HepG2 (cell line): ENCODE measurements around the gene C14orf93. TPM values are rescaled to one million over a fixed set of nuclear protein-coding genes. Genes with fewer than 3 reads are reported as not detected.

Experiments
- ETV5 ChIP-seq: IDR thresholded peaks from 2 replicates; pipeline ENCODE4 v1.6.1; 2018; ENCODE audit warnings: missing biosample characterization, missing genetic modification reagents, inconsistent platforms, borderline replicate concordance
- FOXM1 ChIP-seq: sonication (generic); formaldehyde crosslinking; IDR thresholded peaks from 2 replicates; pipeline ENCODE4 v1.5.0; 2020; ENCODE audit warnings: missing genetic modification reagents
- HBP1 ChIP-seq: IDR thresholded peaks from 2 replicates; pipeline ENCODE4 v1.6.1; 2016; ENCODE audit warnings: low read depth, control low read depth
- HNF1B ChIP-seq: sonication (generic); formaldehyde crosslinking; IDR thresholded peaks from 2 replicates; pipeline ENCODE4 v1.5.1; 2020; ENCODE audit warnings: mild to moderate bottlenecking, moderate library complexity, missing genetic modification reagents
- KMT2B ChIP-seq: IDR thresholded peaks from 2 replicates; pipeline ENCODE4 v1.6.1; 2016; ENCODE audit warnings: missing genetic modification reagents, missing compliant biosample characterization
- LCORL ChIP-seq, 2 experiments: fragments of 450-650 bp in 1 of 2; sonication (generic) in 1 of 2; formaldehyde crosslinking in 1 of 2; IDR thresholded peaks; 2 replicates each; pipeline versions ENCODE4 v1.5.0 to v1.6.1; 2017 to 2020; ENCODE audit warnings: antibody characterized with exemption in 1 of 2, missing genetic modification reagents in 1 of 2
- MAX ChIP-seq: IDR thresholded peaks from 2 replicates; pipeline ENCODE4 v1.6.1; 2012; ENCODE audit warnings: inconsistent platforms
- NR1H2 ChIP-seq: sonication (generic); formaldehyde crosslinking; IDR thresholded peaks from 2 replicates; pipeline ENCODE4 v1.8.1; 2022; ENCODE audit warnings: low read depth, missing genetic modification reagents, borderline replicate concordance
- RARA ChIP-seq: IDR thresholded peaks from 2 replicates; pipeline ENCODE4 v1.6.1; 2016; ENCODE audit warnings: missing genetic modification reagents, missing compliant biosample characterization
- RFX1 ChIP-seq: fragments of 450-650 bp; IDR thresholded peaks from 2 replicates; pipeline ENCODE4 v1.6.1; 2017
- RFX3 ChIP-seq: IDR thresholded peaks from 2 replicates; pipeline ENCODE4 v1.6.1; 2016; ENCODE audit warnings: missing biosample characterization, missing genetic modification reagents
- SOX5 ChIP-seq: IDR thresholded peaks from 2 replicates; pipeline ENCODE4 v1.6.1; 2016; ENCODE audit warnings: borderline replicate concordance
- SP1 ChIP-seq, 2 experiments: fragments of 450-650 bp in 1 of 2; sonication (generic) in 1 of 2; formaldehyde crosslinking in 1 of 2; IDR thresholded peaks; 2 replicates each; pipeline versions ENCODE4 v1.4.0 to v1.6.1; 2016 to 2020; ENCODE audit warnings: missing genetic modification reagents in 1 of 2
- TARDBP ChIP-seq: sonication (generic); formaldehyde crosslinking; IDR thresholded peaks from 2 replicates; pipeline ENCODE4 v1.8.0; 2022; ENCODE audit warnings: mild to moderate bottlenecking, missing genetic modification reagents
- THAP8 ChIP-seq: sonication (generic); formaldehyde crosslinking; IDR thresholded peaks from 2 replicates; pipeline ENCODE4 v1.5.1; 2020; ENCODE audit warnings: missing genetic modification reagents, mild to moderate bottlenecking, borderline replicate concordance
- TSC22D2 ChIP-seq: sonication (generic); formaldehyde crosslinking; IDR thresholded peaks from 2 replicates; pipeline ENCODE4 v1.5.1; 2020; ENCODE audit warnings: missing genetic modification reagents, mild to moderate bottlenecking, borderline replicate concordance
- U2AF1 ChIP-seq: fragments of 200-400 bp; formaldehyde crosslinking; optimal IDR thresholded peaks from 2 replicates; pipeline ENCODE3; 2017; ENCODE audit warnings: mild to moderate bottlenecking, low read depth, low read length
- ZBTB7A ChIP-seq: sonication (generic); formaldehyde crosslinking; IDR thresholded peaks from 2 replicates; pipeline ENCODE4 v1.8.0; 2022; ENCODE audit warnings: mild to moderate bottlenecking, missing genetic modification reagents
- ZBTB7B ChIP-seq: sonication (generic); formaldehyde crosslinking; IDR thresholded peaks from 2 replicates; pipeline ENCODE4 v1.4.0; 2020; ENCODE audit warnings: missing genetic modification reagents
- ZNF235 ChIP-seq: sonication (generic); formaldehyde crosslinking; IDR thresholded peaks from 2 replicates; pipeline ENCODE4 v1.8.1; 2023; ENCODE audit warnings: mild to moderate bottlenecking, missing genetic modification reagents, borderline replicate concordance
- ZNF260 ChIP-seq: sonication (generic); formaldehyde crosslinking; IDR thresholded peaks from 2 replicates; pipeline ENCODE4 v1.4.0; 2020; ENCODE audit warnings: missing genetic modification reagents, low read depth, mild to moderate bottlenecking, borderline replicate concordance
- ZNF33A ChIP-seq: sonication (generic); formaldehyde crosslinking; IDR thresholded peaks from 2 replicates; pipeline ENCODE4 v1.5.1; 2020; ENCODE audit warnings: missing genetic modification reagents, mild to moderate bottlenecking, moderate library complexity, borderline replicate concordance
- ZNF687 ChIP-seq: sonication (generic); formaldehyde crosslinking; IDR thresholded peaks from 2 replicates; pipeline ENCODE4 v1.5.1; 2020; ENCODE audit warnings: mild to moderate bottlenecking, missing genetic modification reagents, moderate library complexity
- ZNF781 ChIP-seq: sonication (generic); formaldehyde crosslinking; IDR thresholded peaks from 2 replicates; pipeline ENCODE4 v1.5.1; 2020; ENCODE audit warnings: borderline replicate concordance, mild to moderate bottlenecking, missing genetic modification reagents; ENCODE audit errors: not compliant biosample characterization
- polyA plus RNA-seq, 8 experiments: library from polyadenylated mRNA; depleted of rRNA in 3 of 8; stranded (reverse) in 7 of 8; unstranded in 1 of 8; fragments of >200 nt; fragmentation: Illumina TruSeq in 4 of 8; extraction: Trizol in 4 of 8; gene quantifications; 2 replicates each; pipeline versions ENCODE4 v1.2.1 to v1.2.3, GENCODE V29; 2011 to 2016; ENCODE audit warnings: low read depth in 4 of 8, missing spikeins in 1 of 8, mixed read lengths in 1 of 8; ENCODE audit not compliant: insufficient read depth in 1 of 8
- total RNA-seq, 5 experiments: library from RNA; depleted of rRNA; stranded (reverse); fragments of >200 nt; fragmentation: Illumina TruSeq; extraction: Trizol; gene quantifications; 2 replicates each; pipeline ENCODE4 v1.2.3, GENCODE V29; 2016; ENCODE audit warnings: low read depth in 1 of 5

Gene C14orf93
- total and polyA plus RNA-seq, 2 of the 13 experiments (the other 11 are each of a cell fraction or from before 2014, with no cell fraction given) = 11.4 to 22.5 TPM

- no peak for TF ChIP-seq MAX
- no peak for TF ChIP-seq NR1H2 (CRISPR knock-in tag)
- TF ChIP-seq TSC22D2 (CRISPR knock-in tag) = no peak
- TF ChIP-seq SOX5 (CRISPR knock-in tag) = no peak
- TF ChIP-seq U2AF1 = no peak
- no peak for TF ChIP-seq ZBTB7A (CRISPR knock-in tag)
- no peak for TF ChIP-seq FOXM1 (CRISPR knock-in tag)
- TF ChIP-seq HNF1B = no peak
- TF ChIP-seq KMT2B (CRISPR knock-in tag) = 0 out of 2 replicates have a peak, but pooled peaks have one; percentile 8
- no peak for TF ChIP-seq RFX1
- no peak for TF ChIP-seq ZNF33A
- no peak for TF ChIP-seq ZNF781 (CRISPR knock-in tag)
- TF ChIP-seq ETV5 (CRISPR knock-in tag) = no peak
- peak; percentile 87 for TF ChIP-seq HBP1 (CRISPR knock-in tag)
- no peak for TF ChIP-seq THAP8
- TF ChIP-seq LCORL (IDR thresholded peaks at IDR 0.05) = no peak
- no peak for TF ChIP-seq LCORL (CRISPR knock-in tag; IDR thresholded peaks at IDR 0.05)
- peak; percentile 72 for TF ChIP-seq ZNF687 (CRISPR knock-in tag)
- TF ChIP-seq ZNF260 = no peak
- TF ChIP-seq TARDBP (CRISPR knock-in tag) = no peak
- no peak for TF ChIP-seq ZNF235 (CRISPR knock-in tag)
- TF ChIP-seq RFX3 (CRISPR knock-in tag) = no peak
- peak; percentile 93 for TF ChIP-seq ZBTB7B (CRISPR knock-in tag)
- TF ChIP-seq RARA (CRISPR knock-in tag) = peak; percentile 58
- no peak for TF ChIP-seq SP1 (IDR thresholded peaks at IDR 0.05)
- peak; percentile 48; the same call in 1 of the 2 replicates for TF ChIP-seq SP1 (CRISPR knock-in tag; IDR thresholded peaks at IDR 0.05)
Measured at GRCh38 chr14:22980672-22981089, 29.3 kb downstream of the C14orf93 start (continued).
